WTC11 (cell line): ENCODE data around the gene GRID2. TPM values are rescaled to one million over a fixed set of nuclear protein-coding genes. Genes with fewer than 3 reads are reported as not detected.
A peak's percentile ranks its signal among the peaks of the same experiment; 100 is the strongest.

ENCODE experiments used
- ATAC-seq: fragments of 200-7000 bp; cut with Tn5 transposase; 2 replicates; pipeline ENCODE4 v1.10.0; 2021; ENCODE audit warnings: mild to moderate bottlenecking, moderate library complexity
- CTCF ChIA-PET: fragments of 300-600 bp; sonication (Branson Sonifier 250); formaldehyde crosslinking; loops from one replicate; lab custom pipeline; 2021; ENCODE audit warnings: antibody characterized with exemption; lab: Charles Lee
- POLR2A ChIA-PET: fragments of 350-600 bp; sonication (Branson Sonifier 250); formaldehyde crosslinking; loops from one replicate; lab custom pipeline; 2021; ENCODE audit warnings: antibody characterized with exemption; lab: Charles Lee
- DNase-seq: peaks from one replicate; pipeline ENCODE4 v3.0.0; 2021; ENCODE audit warnings: low spot score
- H3K27ac Mint-ChIP-seq: 2 replicates; pipeline ENCODE4 v1.8.0; 2021; ENCODE audit warnings: mixed read lengths
- H3K27me3 Mint-ChIP-seq: 2 replicates; pipeline ENCODE4 v1.8.0; 2021; ENCODE audit warnings: low read depth, mild to moderate bottlenecking, moderate library complexity, mixed read lengths
- H3K36me3 Mint-ChIP-seq: 2 replicates; pipeline ENCODE4 v1.8.0; 2021; ENCODE audit warnings: mixed read lengths
- H3K4me1 Mint-ChIP-seq: 2 replicates; pipeline ENCODE4 v1.8.0; 2022; ENCODE audit warnings: mixed read lengths
- H3K4me3 Mint-ChIP-seq: 2 replicates; pipeline ENCODE4 v1.8.0; 2021; ENCODE audit warnings: mild to moderate bottlenecking, moderate library complexity, mixed read lengths
- H3K9me3 Mint-ChIP-seq: 2 replicates; pipeline ENCODE4 v1.8.0; 2021; ENCODE audit warnings: mixed read lengths
- AFF4 ChIP-seq: sonication (generic); formaldehyde crosslinking; IDR thresholded peaks from 2 replicates; pipeline ENCODE4 v1.8.1; 2023; ENCODE audit warnings: mild to moderate bottlenecking, missing genetic modification reagents, borderline replicate concordance
- ATF6 ChIP-seq: sonication (generic); formaldehyde crosslinking; IDR thresholded peaks from 2 replicates; pipeline ENCODE4 v1.8.1; 2023; ENCODE audit warnings: mild to moderate bottlenecking, missing genetic modification reagents
- CTCF ChIP-seq: fragments of 200-600 bp; IDR thresholded peaks from 2 replicates; pipeline ENCODE4 v1.8.0; 2022; ENCODE audit warnings: antibody characterized with exemption
- E2F1 ChIP-seq: sonication (generic); formaldehyde crosslinking; IDR thresholded peaks from 2 replicates; pipeline ENCODE4 v1.8.0; 2022; ENCODE audit warnings: mild to moderate bottlenecking, missing genetic modification reagents
- ESRRA ChIP-seq: sonication (generic); formaldehyde crosslinking; IDR thresholded peaks from 2 replicates; pipeline ENCODE4 v1.8.1; 2022; ENCODE audit warnings: mild to moderate bottlenecking, missing genetic modification reagents, borderline replicate concordance
- FOXK1 ChIP-seq: sonication (generic); formaldehyde crosslinking; IDR thresholded peaks from 2 replicates; pipeline ENCODE4 v1.8.0; 2022; ENCODE audit warnings: mild to moderate bottlenecking, moderate library complexity, missing genetic modification reagents
- FOXP4 ChIP-seq: sonication (generic); formaldehyde crosslinking; IDR thresholded peaks from 2 replicates; pipeline ENCODE4 v1.8.0; 2022; ENCODE audit warnings: mild to moderate bottlenecking, missing genetic modification reagents
- IRF1 ChIP-seq: sonication (generic); formaldehyde crosslinking; IDR thresholded peaks from 2 replicates; pipeline ENCODE4 v1.8.0; 2023; ENCODE audit warnings: missing genetic modification reagents
- KAT7 ChIP-seq: sonication (generic); formaldehyde crosslinking; IDR thresholded peaks from 2 replicates; pipeline ENCODE4 v1.8.1; 2023; ENCODE audit warnings: missing genetic modification reagents, mild to moderate bottlenecking, borderline replicate concordance
- MXD4 ChIP-seq: fragments of 250-450 bp; sonication (Bioruptor Pico); IDR thresholded peaks from 2 replicates; pipeline ENCODE4 v1.8.0; 2021; ENCODE audit warnings: mild to moderate bottlenecking, moderate library complexity, borderline replicate concordance
- MYBL2 ChIP-seq: sonication (generic); formaldehyde crosslinking; IDR thresholded peaks from 2 replicates; pipeline ENCODE4 v1.8.1; 2023; ENCODE audit warnings: mild to moderate bottlenecking, moderate library complexity, missing genetic modification reagents
- NFE2L1 ChIP-seq: sonication (generic); formaldehyde crosslinking; IDR thresholded peaks from 2 replicates; pipeline ENCODE4 v1.8.1; 2023; ENCODE audit warnings: missing genetic modification reagents
- ZBTB21 ChIP-seq: sonication (generic); formaldehyde crosslinking; IDR thresholded peaks from 2 replicates; pipeline ENCODE4 v1.8.1; 2023; ENCODE audit warnings: mild to moderate bottlenecking, missing genetic modification reagents, borderline replicate concordance
- ZNF121 ChIP-seq: sonication (generic); formaldehyde crosslinking; IDR thresholded peaks from 2 replicates; pipeline ENCODE4 v1.8.0; 2023; ENCODE audit warnings: missing genetic modification reagents
- total RNA-seq: library from RNA; stranded (reverse); gene quantifications from 3 replicates; pipeline ENCODE4 v1.2.3, GENCODE V29; 2021

Gene GRID2
- total RNA-seq, 1 experiment from 2014 or later, result 26.8 TPM

- TF ChIP-seq ATF6 (CRISPR knock-in tag) (no peak), IRF1 (CRISPR knock-in tag) (no peak), MYBL2 (CRISPR knock-in tag) (no peak), ESRRA (CRISPR knock-in tag) (no peak), ZBTB21 (CRISPR knock-in tag) (no peak), E2F1 (CRISPR knock-in tag) (no peak)
- TF ChIP-seq, all 79 proteins: peak for 0
- CTCF ChIA-PET, result no interaction called here
- DNase-seq (no peak), ATAC-seq (no peak)
- Mint-ChIP-seq H3K27me3 (no peaks in the 10 kb centered on the region), H3K4me3 (no peak overlapping the region), H3K27ac (no peak overlapping the region), H3K9me3 (no peaks in the 10 kb centered on the region), H3K4me1 (no peaks in the 10 kb centered on the region), H3K36me3 (no peaks in the 10 kb centered on the region)
- POLR2A ChIA-PET, result no interaction called here
These were observed 870.8 kb downstream of the GRID2 start for GRCh38 chr4:93174598-93174997.

GRCh38 chr4:93178279-93178678 lies 874.5 kb downstream of the GRID2 start:
- TF ChIP-seq CTCF (no peak), MXD4 (CRISPR knock-in tag) (no peak), NFE2L1 (CRISPR knock-in tag) (no peak), ZNF121 (peak; percentile 80), FOXP4 (CRISPR knock-in tag) (no peak), KAT7 (no peak), AFF4 (CRISPR knock-in tag) (no peak), FOXK1 (CRISPR knock-in tag) (no peak)
- TF ChIP-seq, all 79 proteins: peak for 1
- Mint-ChIP-seq H3K4me1 (peaks cover 1% of the 10 kb centered on the region), H3K36me3 (no peaks in the 10 kb centered on the region), H3K4me3 (no peak overlapping the region), H3K9me3 (no peaks in the 10 kb centered on the region), H3K27ac (no peak overlapping the region), H3K27me3 (no peaks in the 10 kb centered on the region)
- POLR2A ChIA-PET, result interaction anchor here (0.8 kb wide), 1 partner anchor 169 kb away, joined by 3 read pairs; no protein-coding TSS in a partner anchor
- no peak for ATAC-seq
- CTCF ChIA-PET, result interaction anchor here (1.2 kb wide), 1 partner anchor 20 kb away, joined by 6 read pairs; no protein-coding TSS in a partner anchor
- no peak for DNase-seq
